H9 (cell line): ENCODE data around the gene GMPS. TPM values are rescaled to one million over a fixed set of nuclear protein-coding genes. Genes with fewer than 3 reads are reported as not detected.

Source experiments
- DNase-seq: peaks from one replicate; pipeline ENCODE4 v3.0.0-alpha.2; 2017
- H2AFZ ChIP-seq: one replicate; pipeline ENCODE4 v1.6.1; 2013; ENCODE audit warnings: mild to moderate bottlenecking, low read length, control low read depth, moderate library complexity
- H2AK5ac ChIP-seq: 2 replicates; pipeline ENCODE4 v1.6.1; 2013; ENCODE audit warnings: low read length, control low read depth, mixed read lengths; ENCODE audit not compliant: insufficient read length
- H2BK120ac ChIP-seq: one replicate; pipeline ENCODE4 v1.6.1; 2013; ENCODE audit warnings: low read depth, mild to moderate bottlenecking, low read length, control low read depth, inconsistent platforms; ENCODE audit not compliant: poor library complexity, severe bottlenecking
- H2BK12ac ChIP-seq: 2 replicates; pipeline ENCODE4 v1.6.1; 2013; ENCODE audit warnings: low read length, control low read depth, mixed read lengths, low read depth; ENCODE audit not compliant: insufficient read length
- H2BK15ac ChIP-seq: 2 replicates; pipeline ENCODE4 v1.6.1; 2013; ENCODE audit warnings: low read depth, low read length, control low read depth
- H2BK20ac ChIP-seq: one replicate; pipeline ENCODE4 v1.6.1; 2013; ENCODE audit warnings: low read depth, mild to moderate bottlenecking, low read length, control low read depth, inconsistent platforms; ENCODE audit not compliant: poor library complexity, severe bottlenecking
- H2BK5ac ChIP-seq: 2 replicates; pipeline ENCODE4 v1.6.1; 2013; ENCODE audit warnings: low read length, control low read depth, mixed read lengths; ENCODE audit not compliant: insufficient read length
- H3K14ac ChIP-seq: 2 replicates; pipeline ENCODE4 v1.6.1; 2013; ENCODE audit warnings: low read length, control low read depth; ENCODE audit not compliant: insufficient read depth
- H3K18ac ChIP-seq: 2 replicates; pipeline ENCODE4 v1.6.1; 2013; ENCODE audit warnings: low read depth, mild to moderate bottlenecking, mixed read lengths, low read length, control low read depth; ENCODE audit not compliant: insufficient read length
- H3K23ac ChIP-seq: 2 replicates; pipeline ENCODE4 v1.6.1; 2013; ENCODE audit warnings: low read length, control low read depth, mixed read lengths, low read depth; ENCODE audit not compliant: insufficient read length
- H3K23me2 ChIP-seq: 2 replicates; pipeline ENCODE4 v1.6.1; 2013; ENCODE audit warnings: low read depth, mild to moderate bottlenecking, mixed read lengths, low read length, control low read depth; ENCODE audit not compliant: insufficient read length, poor library complexity, severe bottlenecking
- H3K27ac ChIP-seq: 2 replicates; pipeline ENCODE4 v1.5.1; 2013; ENCODE audit warnings: low read length, control low read depth, mixed read lengths, low read depth; ENCODE audit not compliant: insufficient read length
- H3K27me3 ChIP-seq: 2 replicates; pipeline ENCODE4 v1.6.1; 2013; ENCODE audit warnings: low read length, control low read depth, inconsistent platforms; ENCODE audit not compliant: insufficient read depth
- H3K4ac ChIP-seq: 2 replicates; pipeline ENCODE4 v1.6.1; 2013; ENCODE audit warnings: low read depth, mild to moderate bottlenecking, control low read depth, inconsistent platforms, low read length, moderate library complexity
- H3K4me1 ChIP-seq: 2 replicates; pipeline ENCODE4 v1.6.1; 2013; ENCODE audit warnings: low read length, control low read depth, inconsistent platforms; ENCODE audit not compliant: insufficient read depth
- H3K4me2 ChIP-seq: 2 replicates; pipeline ENCODE4 v1.6.1; 2013; ENCODE audit warnings: low read length, control low read depth, mixed read lengths; ENCODE audit not compliant: insufficient read length, insufficient read depth
- H3K56ac ChIP-seq: 2 replicates; pipeline ENCODE4 v1.6.1; 2013; ENCODE audit warnings: low read depth, mild to moderate bottlenecking, mixed read lengths, low read length, control low read depth; ENCODE audit not compliant: insufficient read length
- H3K79me1 ChIP-seq: 2 replicates; pipeline ENCODE4 v1.6.1; 2013; ENCODE audit warnings: low read depth, mild to moderate bottlenecking, moderate library complexity, low read length, control low read depth, inconsistent platforms; ENCODE audit not compliant: insufficient read depth, poor library complexity, severe bottlenecking
- H3K79me2 ChIP-seq: 2 replicates; pipeline ENCODE4 v1.6.1; 2013; ENCODE audit warnings: low read length, control low read depth, inconsistent platforms; ENCODE audit not compliant: insufficient read depth
- H3K9ac ChIP-seq: 2 replicates; pipeline ENCODE4 v1.6.1; 2013; ENCODE audit warnings: low read length, control low read depth, mixed read lengths; ENCODE audit not compliant: insufficient read length; ENCODE audit errors: extremely low read depth
- H3K9me3 ChIP-seq: one replicate; pipeline ENCODE4 v1.6.1; 2013; ENCODE audit warnings: low read depth, low read length, inconsistent platforms; ENCODE audit not compliant: control insufficient read depth
- H3T11ph ChIP-seq: one replicate; pipeline ENCODE4 v1.6.1; 2013; ENCODE audit warnings: mild to moderate bottlenecking, low read length, control low read depth, inconsistent platforms
- H4K20me1 ChIP-seq: one replicate; pipeline ENCODE4 v1.6.1; 2013; ENCODE audit not compliant: control insufficient read depth, insufficient read length, insufficient read depth
- H4K5ac ChIP-seq: 2 replicates; pipeline ENCODE4 v1.6.1; 2013; ENCODE audit warnings: low read depth, mild to moderate bottlenecking, mixed read lengths, low read length, control low read depth; ENCODE audit not compliant: insufficient read length
- H4K8ac ChIP-seq: replicated peaks from 2 replicates; pipeline ENCODE4 v1.6.1; 2013; ENCODE audit warnings: low read length, control low read depth, mixed read lengths, low read depth; ENCODE audit not compliant: insufficient read length
- H4K91ac ChIP-seq: 2 replicates; pipeline ENCODE4 v1.6.1; 2013; ENCODE audit warnings: low read depth, mild to moderate bottlenecking, moderate library complexity, mixed read lengths, low read length, control low read depth; ENCODE audit not compliant: insufficient read length
- H3K27ac Mint-ChIP-seq, 3 experiments: 2 replicates in 2 of 3; 3 replicates in 1 of 3; pipeline ENCODE4 v1.8.0; 2020 to 2021; ENCODE audit warnings: mixed read lengths in 3 of 3, mild to moderate bottlenecking in 1 of 3, moderate library complexity in 1 of 3
- H3K27me3 Mint-ChIP-seq: 2 replicates; pipeline ENCODE4 v1.8.0; 2021; ENCODE audit warnings: low read depth, mild to moderate bottlenecking, moderate library complexity, mixed read lengths
- H3K36me3 Mint-ChIP-seq, 3 experiments: 2 replicates in 2 of 3; 3 replicates in 1 of 3; pipeline ENCODE4 v1.8.0; 2020 to 2021; ENCODE audit warnings: low read depth in 3 of 3, mixed read lengths in 3 of 3; ENCODE audit not compliant: insufficient read depth in 1 of 3
- H3K4me1 Mint-ChIP-seq, 2 experiments: 2 replicates each; pipeline ENCODE4 v1.8.0; 2020; ENCODE audit warnings: mixed read lengths in 2 of 2
- H3K4me3 Mint-ChIP-seq, 2 experiments: 2 replicates in 1 of 2; 3 replicates in 1 of 2; pipeline ENCODE4 v1.8.0; 2020 to 2021; ENCODE audit warnings: mild to moderate bottlenecking in 2 of 2, mixed read lengths in 2 of 2, moderate library complexity in 1 of 2
- H3K9me3 Mint-ChIP-seq, 2 experiments: 2 replicates in 1 of 2; 3 replicates in 1 of 2; pipeline ENCODE4 v1.8.0; 2020; ENCODE audit warnings: mild to moderate bottlenecking in 2 of 2, mixed read lengths in 2 of 2, moderate library complexity in 1 of 2
- WGBS: extraction: QIAGEN DNeasy Blood & Tissue Kit; methylation state at CpG from one replicate; pipeline ENCODE4 v1.1.7; 2013; ENCODE audit warnings: missing lambda C conversion rate, low lambda C conversion rate, mixed read lengths; ENCODE audit not compliant: insufficient read length; ENCODE audit errors: extremely low coverage; 5-methylcytosine and 5-hydroxymethylcytosine counted together
- total RNA-seq: library from RNA; stranded (reverse); gene quantifications from 2 replicates; pipeline ENCODE4 v1.2.1, GENCODE V29; 2021
- TF ChIP-seq, protein P1 (sequence below): fragments of 200-600 bp; sonication (generic); conservative IDR thresholded peaks from 3 replicates; pipeline ENCODE4 v1.8.0; 2021; ENCODE audit warnings: antibody characterized with exemption, mild to moderate bottlenecking

Gene GMPS
- total RNA-seq, 1 experiment from 2014 or later = 142 TPM

DNA sequence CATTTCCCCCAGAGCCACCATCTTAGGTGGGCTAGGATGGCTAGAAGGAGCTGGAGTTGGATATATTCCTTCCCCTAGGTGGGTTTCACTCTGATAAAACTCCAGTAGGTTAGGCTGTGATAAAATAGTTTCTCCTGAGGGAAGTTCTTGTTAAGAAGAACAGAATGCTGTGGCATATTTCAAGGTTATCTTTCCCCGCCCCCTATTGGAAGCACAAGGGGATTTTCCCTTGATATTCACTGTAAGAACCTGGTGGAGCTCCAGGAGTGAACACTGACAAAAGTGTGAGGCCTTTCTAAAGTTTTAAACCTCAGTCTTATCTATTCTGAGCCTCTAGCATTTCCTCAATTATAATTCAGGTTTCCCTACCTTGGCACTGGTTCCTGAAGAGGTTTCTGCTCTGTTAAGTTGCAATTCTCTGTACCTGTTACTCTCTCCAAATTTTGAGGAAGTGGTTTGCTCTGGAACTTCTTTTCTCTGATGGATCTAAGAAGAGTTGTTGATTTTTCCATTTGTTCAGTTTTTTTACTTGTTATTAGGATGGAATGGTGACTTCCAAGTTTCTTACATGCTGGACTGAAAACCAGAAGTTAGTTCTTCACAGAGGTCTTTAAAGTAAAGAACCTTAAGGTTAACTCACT lies 113.5 kb downstream of the GMPS start:
- TF ChIP-seq, protein P1, sequence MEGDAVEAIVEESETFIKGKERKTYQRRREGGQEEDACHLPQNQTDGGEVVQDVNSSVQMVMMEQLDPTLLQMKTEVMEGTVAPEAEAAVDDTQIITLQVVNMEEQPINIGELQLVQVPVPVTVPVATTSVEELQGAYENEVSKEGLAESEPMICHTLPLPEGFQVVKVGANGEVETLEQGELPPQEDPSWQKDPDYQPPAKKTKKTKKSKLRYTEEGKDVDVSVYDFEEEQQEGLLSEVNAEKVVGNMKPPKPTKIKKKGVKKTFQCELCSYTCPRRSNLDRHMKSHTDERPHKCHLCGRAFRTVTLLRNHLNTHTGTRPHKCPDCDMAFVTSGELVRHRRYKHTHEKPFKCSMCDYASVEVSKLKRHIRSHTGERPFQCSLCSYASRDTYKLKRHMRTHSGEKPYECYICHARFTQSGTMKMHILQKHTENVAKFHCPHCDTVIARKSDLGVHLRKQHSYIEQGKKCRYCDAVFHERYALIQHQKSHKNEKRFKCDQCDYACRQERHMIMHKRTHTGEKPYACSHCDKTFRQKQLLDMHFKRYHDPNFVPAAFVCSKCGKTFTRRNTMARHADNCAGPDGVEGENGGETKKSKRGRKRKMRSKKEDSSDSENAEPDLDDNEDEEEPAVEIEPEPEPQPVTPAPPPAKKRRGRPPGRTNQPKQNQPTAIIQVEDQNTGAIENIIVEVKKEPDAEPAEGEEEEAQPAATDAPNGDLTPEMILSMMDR = peak; percentile 49
- Histone ChIP-seq H4K20me1 (no peaks in the 10 kb centered on the region), H3K23me2 (no peaks in the 10 kb centered on the region), H3K14ac (no peak overlapping the region), H2BK12ac (no peak overlapping the region), H2AFZ (no peak overlapping the region), H2BK15ac (no peak overlapping the region), H3K79me2 (no peaks in the 10 kb centered on the region), H3K79me1 (no peaks in the 10 kb centered on the region), H3K18ac (no peak overlapping the region), H2BK5ac (no peak overlapping the region), H3K27me3 (no peaks in the 10 kb centered on the region), H4K8ac (no peak overlapping the region), H2BK120ac (no peak overlapping the region), H4K5ac (no peak overlapping the region), H2BK20ac (no peak overlapping the region), H3K56ac (no peak overlapping the region), H3K27ac (no peak overlapping the region), H3T11ph (no peak overlapping the region), H3K4me1 (peaks cover 4% of the 10 kb centered on the region), H4K91ac (no peak overlapping the region), H3K9me3 (no peaks in the 10 kb centered on the region), H3K9ac (no peak overlapping the region), H2AK5ac (no peak overlapping the region), H3K4ac (no peak overlapping the region), H3K23ac (no peak overlapping the region), H3K4me2 (no peak overlapping the region)
- Mint-ChIP-seq H3K27ac (no peak overlapping the region), H3K9me3 (no peaks in the 10 kb centered on the region; a peak in 2 of 5 replicates), H3K4me1 (peaks cover 11 to 13% of the 10 kb centered on the region in 2 experiments; a peak in 3 of 4 replicates), H3K27me3 (peaks cover 2% of the 10 kb centered on the region; the same call in 1 of the 2 replicates), H3K4me3 (no peak overlapping the region), H3K36me3 (no peaks in the 10 kb centered on the region)
- no peak for DNase-seq
- WGBS = no CpG with 5 or more reads among the region's 1 CpG
